T-cell (primary cell): ENCODE results near the gene KIFAP3. TPM values are rescaled to one million over a fixed set of nuclear protein-coding genes. Genes with fewer than 3 reads are reported as not detected.
"Not testable (repeated sequence)": the region's sequence is repeated elsewhere in the genome, so short reads cannot be mapped to it uniquely, and the experiment has no call there.

Experiments used
- ATAC-seq, 4 experiments: fragments of 200-7000 bp in 3 of 4; fragments of 150-1000 bp in 1 of 4; cut with Tn5 transposase; replicated peaks in 1 of 4; 1 replicate in 3 of 4; 2 replicates in 1 of 4; pipeline ENCODE4 v1.10.0; 2021; ENCODE audit warnings: moderate library complexity in 3 of 4, mild to moderate bottlenecking in 2 of 4, moderate number of reproducible peaks in 1 of 4
- CTCF ChIA-PET, 2 donors: fragments of 300-600 bp; sonication (Branson Sonifier 250); formaldehyde crosslinking; loops; one replicate each; lab custom pipeline; 2022; ENCODE audit warnings: antibody characterized with exemption in 2 of 2; lab: Charles Lee
- POLR2A ChIA-PET, 2 donors: fragments of 300-600 bp; sonication (Branson Sonifier 250); formaldehyde crosslinking; loops; one replicate each; lab custom pipeline; 2022; ENCODE audit warnings: antibody characterized with exemption in 2 of 2; lab: Charles Lee
- DNase-seq, 35 experiments: peaks; one replicate each; pipeline versions ENCODE4 v3.0.0 to v3.0.0-alpha.2; 2013 to 2023
- H3K27ac ChIP-seq: one replicate; pipeline ENCODE4 v1.5.1; 2013; ENCODE audit warnings: low read length
- H3K27me3 ChIP-seq, 2 experiments: replicated peaks in 1 of 2; 1 replicate in 1 of 2; 2 replicates in 1 of 2; pipeline versions ENCODE4 v1.6.1 to v1.7.0; 2013; ENCODE audit warnings: low read length in 1 of 2, mixed read lengths in 1 of 2; ENCODE audit not compliant: control insufficient read depth in 2 of 2, insufficient read depth in 2 of 2; ENCODE audit errors: extremely low read depth in 1 of 2
- H3K36me3 ChIP-seq, 2 donors: 1 replicate in 1 of 2; 2 replicates in 1 of 2; pipeline versions ENCODE4 v1.6.1 to v1.7.0; 2013; ENCODE audit warnings: low read length in 1 of 2; ENCODE audit not compliant: control insufficient read depth in 2 of 2, insufficient read depth in 1 of 2; ENCODE audit errors: extremely low read depth in 1 of 2
- H3K4me1 ChIP-seq, 2 experiments: 1 replicate in 1 of 2; 2 replicates in 1 of 2; pipeline versions ENCODE4 v1.6.1 to v1.7.0; 2013; ENCODE audit warnings: low read length in 2 of 2, mixed read lengths in 1 of 2; ENCODE audit not compliant: insufficient read depth in 2 of 2, control insufficient read depth in 1 of 2; ENCODE audit errors: extremely low read depth in 1 of 2
- H3K4me3 ChIP-seq, 2 donors: 1 replicate in 1 of 2; 2 replicates in 1 of 2; pipeline versions ENCODE4 v1.5.1 to v1.7.0; 2013; ENCODE audit warnings: mild to moderate bottlenecking in 2 of 2, low read length in 1 of 2, moderate library complexity in 1 of 2; ENCODE audit not compliant: control insufficient read depth in 1 of 2; ENCODE audit errors: extremely low read depth in 1 of 2
- H3K9me3 ChIP-seq: 2 replicates; pipeline ENCODE4 v1.7.0; 2013
- H3K27ac Mint-ChIP-seq, 2 donors: one replicate each; pipeline ENCODE4 v1.8.0; 2020 to 2021; ENCODE audit warnings: mild to moderate bottlenecking in 2 of 2, mixed read lengths in 2 of 2
- H3K27me3 Mint-ChIP-seq, 2 donors: one replicate each; pipeline ENCODE4 v1.8.0; 2021 to 2022; ENCODE audit warnings: mixed read lengths in 2 of 2
- H3K36me3 Mint-ChIP-seq: one replicate; pipeline ENCODE4 v1.8.0; 2021; ENCODE audit warnings: mixed read lengths
- H3K4me1 Mint-ChIP-seq, 3 donors: one replicate each; pipeline ENCODE4 v1.8.0; 2020 to 2022; ENCODE audit warnings: mixed read lengths in 3 of 3, mild to moderate bottlenecking in 1 of 3
- H3K4me3 Mint-ChIP-seq, 3 donors: one replicate each; pipeline ENCODE4 v1.8.0; 2020 to 2022; ENCODE audit warnings: mild to moderate bottlenecking in 3 of 3, mixed read lengths in 3 of 3, moderate library complexity in 3 of 3
- H3K9me3 Mint-ChIP-seq, 3 donors: one replicate each; pipeline ENCODE4 v1.8.0; 2020 to 2022; ENCODE audit warnings: mixed read lengths in 3 of 3
- WGBS: methylation state at CpG from one replicate; pipeline ENCODE4 v1.1.5; 2013; ENCODE audit warnings: missing lambda C conversion rate; ENCODE audit not compliant: insufficient coverage; 5-methylcytosine and 5-hydroxymethylcytosine counted together
- total RNA-seq, 35 experiments: library from RNA in 6 of 35; stranded (reverse) in 6 of 35; fragments of 120-200 nt in 1 of 35; gene quantifications; one replicate each; pipeline versions ENCODE4 v1.2.1 to v1.2.4 and lab custom pipeline; 2013 to 2026

Gene KIFAP3
- total RNA-seq, 5 donors from 2014 or later (not counting 1 experiment from before 2014, with no cell fraction given) = 13.8 to 20.2 (median 16.6) TPM

GRCh38 chr1:170020859-170021258, 53.6 kb downstream of the KIFAP3 start:
- CTCF ChIA-PET = no interaction called here

GRCh38 chr1:170017478-170017877, 57.0 kb downstream of the KIFAP3 start:
- WGBS = no CpG with 5 or more reads among the region's 2 CpGs
- ChIA-PET CTCF (no interaction called here), POLR2A (no interaction called here)
- no peaks in the 10 kb centered on the region for H3K4me1 ChIP-seq
- ATAC-seq = no peak
- H3K4me3 ChIP-seq = no peak overlapping the region
- no peak overlapping the region for H3K4me3 Mint-ChIP-seq
- no peaks in the 10 kb centered on the region for H3K9me3 ChIP-seq
- H3K36me3 ChIP-seq = peaks cover 4 to 14% of the 10 kb centered on the region in 2 donors
- H3K9me3 Mint-ChIP-seq = peaks cover 3 to 13% (median 6%) of the 10 kb centered on the region in 3 donors
- no peaks in the 10 kb centered on the region for H3K4me1 Mint-ChIP-seq
- H3K27me3 Mint-ChIP-seq = no peaks in the 10 kb centered on the region
- H3K36me3 Mint-ChIP-seq = peaks cover 53% of the 10 kb centered on the region
- no peak overlapping the region for H3K27ac ChIP-seq
- H3K27me3 ChIP-seq = no peaks in the 10 kb centered on the region
- H3K27ac Mint-ChIP-seq = no peak overlapping the region
- DNase-seq = no peak

More at GRCh38 chr1:170020859-170021258, 53.6 kb downstream of the KIFAP3 start:
- H3K27ac Mint-ChIP-seq = no peak overlapping the region
- H3K4me3 ChIP-seq = no peak overlapping the region
- H3K9me3 ChIP-seq = no peaks in the 10 kb centered on the region
- H3K27me3 ChIP-seq = no peaks in the 10 kb centered on the region
- H3K27me3 Mint-ChIP-seq = no peaks in the 10 kb centered on the region
- no peak overlapping the region for H3K4me3 Mint-ChIP-seq
- H3K36me3 ChIP-seq = peaks cover 4 to 10% of the 10 kb centered on the region in 2 donors
- H3K4me1 ChIP-seq = no peaks in the 10 kb centered on the region
- no CpG with 5 or more reads among the region's 2 CpGs for WGBS
- no peak for DNase-seq
- POLR2A ChIA-PET = interaction anchor here in 1 of 2 donors (0.6 kb wide), 1 partner anchor 128 kb away, joined by 7 read pairs; no protein-coding TSS in a partner anchor
- no peak for ATAC-seq
- peaks cover 45% of the 10 kb centered on the region for H3K36me3 Mint-ChIP-seq
- peaks cover 3 to 13% (median 6%) of the 10 kb centered on the region in 3 donors for H3K9me3 Mint-ChIP-seq
- H3K27ac ChIP-seq = no peak overlapping the region
- no peaks in the 10 kb centered on the region for H3K4me1 Mint-ChIP-seq

- CTCF ChIA-PET = interaction anchor here in 1 of 2 donors (0.6 kb wide), 1 partner anchor 76 kb away, joined by 3 read pairs; no protein-coding TSS in a partner anchor
- no peak for ATAC-seq
Measured at GRCh38 chr1:170012920-170013319, 61.6 kb downstream of the KIFAP3 start.

GRCh38 chr1:170010443-170010842, 64.1 kb downstream of the KIFAP3 start:
- Histone ChIP-seq H3K36me3 (peaks cover 0 to 5% of the 10 kb centered on the region in 2 donors), H3K4me1 (no peaks in the 10 kb centered on the region), H3K4me3 (no peak overlapping the region), H3K27me3 (no peaks in the 10 kb centered on the region), H3K27ac (no peak overlapping the region), H3K9me3 (no peaks in the 10 kb centered on the region)
- Mint-ChIP-seq H3K4me3 (no peak overlapping the region), H3K27me3 (no peaks in the 10 kb centered on the region), H3K4me1 (no peaks in the 10 kb centered on the region), H3K9me3 (peaks cover 0 to 2% (median 0%) of the 10 kb centered on the region in 3 donors), H3K27ac (no peak overlapping the region), H3K36me3 (peaks cover 24% of the 10 kb centered on the region)
- CTCF ChIA-PET = interaction anchor here in 1 of 2 donors (1.3 kb wide), 1 partner anchor 64 kb away, joined by 3 read pairs; the partner anchor contains the start of gene KIFAP3
- DNase-seq (peak in 8 of 35 experiments; percentile 2 to 30 (median 6)), ATAC-seq (no peak)
- WGBS = no CpG with 5 or more reads among the region's 1 CpG
- POLR2A ChIA-PET = no interaction called here

More at GRCh38 chr1:170012920-170013319, 61.6 kb downstream of the KIFAP3 start:
- H3K36me3 Mint-ChIP-seq = peaks cover 41% of the 10 kb centered on the region
- Histone ChIP-seq H3K4me1 (no peaks in the 10 kb centered on the region), H3K4me3 (no peak overlapping the region), H3K9me3 (no peaks in the 10 kb centered on the region), H3K27ac (no peak overlapping the region), H3K27me3 (no peaks in the 10 kb centered on the region), H3K36me3 (peaks cover 0 to 14% of the 10 kb centered on the region in 2 donors)
- POLR2A ChIA-PET = no interaction called here
- H3K27me3 Mint-ChIP-seq = no peaks in the 10 kb centered on the region
- H3K27ac Mint-ChIP-seq = no peak overlapping the region
- H3K4me3 Mint-ChIP-seq = no peak overlapping the region
- H3K4me1 Mint-ChIP-seq = no peaks in the 10 kb centered on the region
- no CpG with 5 or more reads among the region's 5 CpGs for whole genome bisulfite sequencing
- DNase-seq = no peak
- peaks cover 0 to 2% (median 0%) of the 10 kb centered on the region in 3 donors for H3K9me3 Mint-ChIP-seq

GRCh38 chr1:170009551-170009950, 64.9 kb downstream of the KIFAP3 start:
- ChIA-PET CTCF (interaction anchor here in 1 of 2 donors (0.6 kb wide), 1 partner anchor 150 kb away, joined by 4 read pairs; no protein-coding TSS in a partner anchor), POLR2A (no interaction called here)
- no peak overlapping the region for H3K4me3 ChIP-seq
- WGBS = no CpG with 5 or more reads among the region's 2 CpGs
- Mint-ChIP-seq H3K9me3 (peaks cover 0 to 2% (median 0%) of the 10 kb centered on the region in 3 donors), H3K27me3 (no peaks in the 10 kb centered on the region), H3K4me3 (no peak overlapping the region), H3K4me1 (no peaks in the 10 kb centered on the region), H3K36me3 (peaks cover 21% of the 10 kb centered on the region), H3K27ac (no peak overlapping the region)
- no peaks in the 10 kb centered on the region for H3K9me3 ChIP-seq
- H3K27me3 ChIP-seq = no peaks in the 10 kb centered on the region
- H3K36me3 ChIP-seq = peaks cover 0 to 4% of the 10 kb centered on the region in 2 donors
- H3K27ac ChIP-seq = no peak overlapping the region
- ATAC-seq (no peak), DNase-seq (no peak)
- no peaks in the 10 kb centered on the region for H3K4me1 ChIP-seq

GRCh38 chr1:170008745-170009144, 65.8 kb downstream of the KIFAP3 start:
- POLR2A ChIA-PET, H3K9me3 Mint-ChIP-seq, H3K4me3 ChIP-seq, H3K36me3 ChIP-seq, H3K4me1 Mint-ChIP-seq, DNase-seq, H3K27ac Mint-ChIP-seq, ATAC-seq, H3K4me1 ChIP-seq, H3K9me3 ChIP-seq, H3K27ac ChIP-seq, H3K4me3 Mint-ChIP-seq, H3K27me3 ChIP-seq, H3K27me3 Mint-ChIP-seq: not testable (repeated sequence)
- H3K36me3 Mint-ChIP-seq = peaks cover 16% of the 10 kb centered on the region
- CTCF ChIA-PET = interaction anchor here in 1 of 2 donors (0.6 kb wide), 1 partner anchor 78 kb away, joined by 3 read pairs; no protein-coding TSS in a partner anchor
- WGBS = no CpG with 5 or more reads among the region's 2 CpGs
